ENCODE data around the gene CHRNA9.
"Not testable (repeated sequence)": the region's sequence is repeated elsewhere in the genome, so short reads cannot be mapped to it uniquely, and the experiment has no call there.

The CHRNA9 gene

GRCh38 chr4:40334591-40335524 is at the start of gene CHRNA9:
Gene CHRNA9 (plus strand): TSS chr4:40335333. CDS start chr4:40335468, 135 bp downstream.
- H3K27ac ChIP-seq, result peak within 1 kb of the TSS in 8 of 21 experiments; percentile 1 to 74 (median 23)
- no peak within 1 kb of the TSS for H3K4me3 ChIP-seq

- Histone ChIP-seq H3K4me3 (no peak overlapping the region), H3K27ac (no peak overlapping the region)
Measured at GRCh38 chr4:40285692-40286091, 49.4 kb upstream of the CHRNA9 start.

GRCh38 chr4:40288566-40288965 is 46.6 kb upstream of the CHRNA9 start:
- peak overlapping the region in 2 of 21 experiments; percentile 68 for H3K27ac ChIP-seq
- H3K4me3 ChIP-seq, result no peak overlapping the region

GRCh38 chr4:40289366-40290188 is 45.6 kb upstream of the CHRNA9 start:
- Histone ChIP-seq H3K27ac (peak overlapping the region in 4 of 21 experiments; percentile 44 to 68 (median 59)), H3K4me3 (no peak overlapping the region)

- not testable (repeated sequence) for H3K4me3 ChIP-seq
- H3K27ac ChIP-seq, result peak overlapping the region in 3 of 21 experiments; percentile 25 to 44 (median 42)
Measured at GRCh38 chr4:40290611-40291186, 44.4 kb upstream of the CHRNA9 start.

GRCh38 chr4:40292313-40292759 is 42.8 kb upstream of the CHRNA9 start:
- Histone ChIP-seq H3K27ac (no peak overlapping the region), H3K4me3 (no peak overlapping the region)

- H3K27ac ChIP-seq, result no peak overlapping the region
- no peak overlapping the region for H3K4me3 ChIP-seq
Measured at GRCh38 chr4:40294339-40294738, 40.8 kb upstream of the CHRNA9 start.

GRCh38 chr4:40295030-40295429 is 40.1 kb upstream of the CHRNA9 start:
- H3K27ac ChIP-seq, H3K4me3 ChIP-seq: not testable (repeated sequence)

- H3K4me3 ChIP-seq, result no peak overlapping the region
- no peak overlapping the region for H3K27ac ChIP-seq
Measured at GRCh38 chr4:40295572-40295971, 39.6 kb upstream of the CHRNA9 start.

- Histone ChIP-seq H3K27ac (peak overlapping the region in 4 of 21 experiments; percentile 24 to 46 (median 44)), H3K4me3 (no peak overlapping the region)
Measured at GRCh38 chr4:40299126-40299525, 36.0 kb upstream of the CHRNA9 start.

- peak overlapping the region in 5 of 21 experiments; percentile 43 to 88 (median 72) for H3K27ac ChIP-seq
Measured at GRCh38 chr4:40299811-40300292, 35.3 kb upstream of the CHRNA9 start.

GRCh38 chr4:40300371-40301162 is 34.6 kb upstream of the CHRNA9 start:
- Histone ChIP-seq H3K4me3 (no peak overlapping the region), H3K27ac (peak overlapping the region in 10 of 21 experiments; percentile 18 to 88 (median 60))

More at GRCh38 chr4:40299811-40300292, 35.3 kb upstream of the CHRNA9 start:
- H3K4me3 ChIP-seq, result no peak overlapping the region

- no peak overlapping the region for H3K4me3 ChIP-seq
- peak overlapping the region in 10 of 21 experiments; percentile 18 to 88 (median 60) for H3K27ac ChIP-seq
Measured at GRCh38 chr4:40301603-40302002, 33.5 kb upstream of the CHRNA9 start.

GRCh38 chr4:40303751-40304150 is 31.4 kb upstream of the CHRNA9 start:
- H3K4me3 ChIP-seq, result no peak overlapping the region
- H3K27ac ChIP-seq, result peak overlapping the region in 1 of 21 experiments; percentile 88

GRCh38 chr4:40305328-40306170 is 29.6 kb upstream of the CHRNA9 start:
- Histone ChIP-seq H3K4me3 (no peak overlapping the region), H3K27ac (peak overlapping the region in 9 of 21 experiments; percentile 6 to 86 (median 68))

- Histone ChIP-seq H3K27ac (peak overlapping the region in 9 of 21 experiments; percentile 2 to 86 (median 77)), H3K4me3 (no peak overlapping the region)
Measured at GRCh38 chr4:40306226-40306625, 28.9 kb upstream of the CHRNA9 start.

- Histone ChIP-seq H3K4me3 (no peak overlapping the region), H3K27ac (peak overlapping the region in 13 of 21 experiments; percentile 42 to 86 (median 71))
Measured at GRCh38 chr4:40306976-40307375, 28.2 kb upstream of the CHRNA9 start.
